Coronary artery (tissue), 2 donors: ENCODE data around the gene AKR1C2.

ENCODE experiments used
- DNase-seq: peaks from one replicate; pipeline ENCODE4 v3.0.0-alpha.2; 2017; ENCODE audit warnings: low spot score
- H3K27ac ChIP-seq, 2 donors: fragments of 200-600 bp; sonication (generic); one replicate each; pipeline ENCODE4 v1.5.1; 2016 to 2019
- H3K4me3 ChIP-seq: fragments of 200-600 bp; sonication (generic); 2 replicates; pipeline ENCODE4 v1.5.1; 2016; ENCODE audit warnings: mild to moderate bottlenecking, moderate library complexity
- TF ChIP-seq, protein P1 (sequence below): fragments of 200-600 bp; sonication (generic); IDR thresholded peaks from one replicate; pipeline ENCODE4 v1.5.1; 2019; ENCODE audit warnings: antibody characterized with exemption

The AKR1C2 gene

DNA sequence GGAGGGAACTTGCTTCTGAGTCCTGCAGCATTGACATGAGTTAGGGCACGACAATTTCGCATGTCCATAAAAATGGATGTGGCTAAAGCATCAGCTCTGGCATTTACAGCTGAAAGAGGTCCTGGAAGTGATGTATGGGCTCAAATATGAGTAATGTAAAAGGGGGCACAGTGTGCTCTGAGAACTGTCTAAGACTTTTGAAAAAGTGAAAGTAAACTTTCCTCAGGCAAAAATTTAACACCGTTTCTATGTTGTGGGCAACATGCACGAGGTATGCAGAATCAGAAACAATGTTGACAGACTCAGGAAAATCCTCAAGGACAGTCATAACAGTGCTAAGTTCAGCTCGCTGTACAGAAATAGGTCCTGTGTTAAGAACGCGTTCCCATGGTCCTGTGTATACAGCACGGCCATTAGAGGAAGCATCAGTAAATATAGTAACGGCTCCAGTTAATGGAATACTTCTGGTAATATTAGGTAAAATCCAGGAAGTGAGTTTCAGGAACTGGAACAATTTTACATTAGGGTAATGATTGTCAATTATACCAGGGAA, 37.9 kb upstream of the AKR1C2 start:
- TF ChIP-seq, protein P1, sequence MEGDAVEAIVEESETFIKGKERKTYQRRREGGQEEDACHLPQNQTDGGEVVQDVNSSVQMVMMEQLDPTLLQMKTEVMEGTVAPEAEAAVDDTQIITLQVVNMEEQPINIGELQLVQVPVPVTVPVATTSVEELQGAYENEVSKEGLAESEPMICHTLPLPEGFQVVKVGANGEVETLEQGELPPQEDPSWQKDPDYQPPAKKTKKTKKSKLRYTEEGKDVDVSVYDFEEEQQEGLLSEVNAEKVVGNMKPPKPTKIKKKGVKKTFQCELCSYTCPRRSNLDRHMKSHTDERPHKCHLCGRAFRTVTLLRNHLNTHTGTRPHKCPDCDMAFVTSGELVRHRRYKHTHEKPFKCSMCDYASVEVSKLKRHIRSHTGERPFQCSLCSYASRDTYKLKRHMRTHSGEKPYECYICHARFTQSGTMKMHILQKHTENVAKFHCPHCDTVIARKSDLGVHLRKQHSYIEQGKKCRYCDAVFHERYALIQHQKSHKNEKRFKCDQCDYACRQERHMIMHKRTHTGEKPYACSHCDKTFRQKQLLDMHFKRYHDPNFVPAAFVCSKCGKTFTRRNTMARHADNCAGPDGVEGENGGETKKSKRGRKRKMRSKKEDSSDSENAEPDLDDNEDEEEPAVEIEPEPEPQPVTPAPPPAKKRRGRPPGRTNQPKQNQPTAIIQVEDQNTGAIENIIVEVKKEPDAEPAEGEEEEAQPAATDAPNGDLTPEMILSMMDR: no peak
- peak overlapping the region; percentile 11 to 42 for H3K27ac ChIP-seq
- no peak for DNase-seq
- peak overlapping the region; percentile 41 for H3K4me3 ChIP-seq

DNA sequence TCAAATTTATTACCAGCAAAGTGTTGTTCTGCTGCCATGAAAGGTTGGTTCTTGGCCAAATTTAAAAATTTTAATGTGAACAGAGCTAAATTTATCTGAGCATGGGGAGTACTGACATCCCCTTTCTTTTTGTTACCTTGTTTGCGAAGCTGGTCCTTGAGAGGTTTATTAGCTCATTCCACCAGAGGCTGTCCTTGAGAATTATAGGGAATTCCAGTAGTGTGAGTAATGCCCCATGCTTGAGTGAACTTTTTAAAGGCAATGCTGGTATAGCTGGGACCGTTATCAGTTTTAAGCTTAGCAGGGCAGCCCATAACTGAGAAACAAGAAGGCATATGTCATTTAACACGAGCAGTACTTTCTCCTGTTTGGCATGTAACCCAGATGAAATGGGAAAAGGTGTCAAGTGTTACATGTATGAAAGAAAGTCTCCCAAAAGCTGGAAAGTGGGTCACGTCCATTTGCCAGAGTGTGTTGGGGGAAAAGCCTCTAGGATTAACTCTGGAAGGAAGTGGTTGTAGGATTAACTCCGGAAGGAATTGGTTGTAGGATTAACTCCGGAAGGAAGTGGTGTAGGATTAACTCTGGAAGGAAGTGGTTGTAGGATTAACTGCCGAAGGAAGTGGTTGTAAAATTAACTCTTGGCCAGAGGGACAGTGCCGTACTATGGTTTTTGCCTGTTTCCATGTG, 37.3 kb upstream of the AKR1C2 start:
- TF ChIP-seq, protein P1: no peak
- H3K4me3 ChIP-seq: peak overlapping the region; percentile 41
- peak overlapping the region; percentile 10 to 42 for H3K27ac ChIP-seq
- DNase-seq: no peak

DNA sequence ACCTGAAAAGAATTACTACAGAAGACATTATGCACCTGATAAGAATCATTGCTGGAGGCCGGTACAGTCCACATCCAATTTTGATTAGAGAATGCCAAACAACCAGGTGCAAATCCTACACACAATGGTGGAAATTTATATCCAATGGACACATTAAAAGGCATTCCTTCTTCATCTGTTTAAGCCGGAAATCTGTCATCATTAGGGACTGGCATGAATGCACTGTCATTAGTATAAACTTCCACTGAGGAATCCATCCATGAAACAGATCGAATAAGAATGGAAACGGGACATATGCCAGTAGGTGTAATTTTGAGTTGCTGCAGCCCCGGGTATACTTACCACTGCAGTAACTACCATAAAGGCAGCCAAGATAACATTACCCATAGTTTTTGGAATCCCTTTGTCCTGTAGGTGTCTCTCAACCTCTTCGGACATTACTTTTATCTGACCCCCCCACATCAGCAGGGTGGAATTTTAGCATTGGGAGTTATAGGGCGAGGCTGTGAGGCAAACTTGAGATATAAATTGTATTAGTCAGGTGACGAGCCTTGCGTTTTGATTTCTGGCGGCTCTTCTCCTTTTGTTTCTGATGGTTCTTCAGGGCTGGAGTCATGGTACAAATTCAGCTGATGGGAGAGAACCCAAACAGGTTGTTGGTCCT, 36.5 kb upstream of the AKR1C2 start:
- Histone ChIP-seq H3K27ac (no peak overlapping the region), H3K4me3 (no peak overlapping the region)
- DNase-seq: no peak
- TF ChIP-seq, protein P1: no peak

DNA sequence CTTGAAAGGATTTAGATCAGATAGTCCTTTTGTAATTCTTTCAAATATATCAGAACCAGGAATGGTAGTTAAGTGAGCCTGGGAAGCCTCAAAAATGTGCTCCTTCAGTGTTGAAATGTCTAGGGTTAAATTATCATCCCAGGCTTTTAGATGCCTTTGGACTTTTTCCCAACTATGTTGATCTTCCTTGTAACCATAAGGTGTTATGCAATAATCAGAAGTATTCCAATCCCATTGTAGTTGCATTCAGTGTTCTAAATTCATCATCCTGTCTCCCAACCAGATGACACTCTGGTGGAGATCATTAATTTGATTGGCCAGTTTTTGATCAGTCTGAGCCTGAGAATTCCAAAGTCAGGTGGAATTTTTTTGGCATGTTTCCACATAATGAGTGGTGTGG, 35.1 kb upstream of the AKR1C2 start:
- TF ChIP-seq, protein P1: no peak
- no peak overlapping the region for H3K4me3 ChIP-seq
- DNase-seq: no peak
- no peak overlapping the region for H3K27ac ChIP-seq

DNA sequence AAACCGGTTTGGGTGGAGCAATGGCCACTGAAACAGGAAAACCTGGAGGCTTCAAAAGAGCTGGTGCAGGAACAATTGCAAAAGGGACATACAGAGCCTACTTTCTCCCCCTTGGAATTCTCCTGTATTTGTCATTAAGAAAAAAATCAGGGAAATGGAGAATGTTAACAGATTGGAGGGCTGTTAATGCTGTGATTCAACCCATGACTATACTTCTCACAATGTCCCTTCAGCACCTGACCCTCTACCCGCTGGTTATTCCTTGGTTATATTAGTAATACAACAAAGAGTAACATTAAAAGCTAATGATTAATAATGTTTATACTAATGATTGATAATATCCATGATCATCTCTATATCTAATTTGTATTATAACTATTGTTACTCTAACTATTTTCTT, 34.4 kb upstream of the AKR1C2 start:
- TF ChIP-seq, protein P1: no peak

DNA sequence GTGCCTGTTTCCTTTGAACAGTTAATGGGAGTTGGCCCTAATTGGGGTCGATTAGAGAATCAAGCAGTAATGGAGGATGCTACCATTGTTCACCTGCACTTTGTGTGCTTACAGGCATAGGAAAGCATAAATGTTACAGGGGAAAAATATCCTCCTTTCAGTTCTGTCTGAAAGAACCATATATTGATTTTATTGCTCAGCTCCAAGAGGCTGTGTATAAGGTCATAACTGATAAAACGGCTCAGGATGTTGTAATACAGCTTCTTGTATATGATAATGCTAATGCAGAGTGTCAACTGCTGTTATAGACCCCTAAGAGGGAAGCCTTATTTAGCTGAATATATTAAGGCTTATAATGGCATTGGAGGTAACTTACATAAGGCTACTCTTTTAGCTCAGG, 32.9 kb upstream of the AKR1C2 start:
- DNase-seq: no peak
- TF ChIP-seq, protein P1: no peak
- Histone ChIP-seq H3K4me3 (no peak overlapping the region), H3K27ac (no peak overlapping the region)

More for the DNA sequence above, 34.4 kb upstream of the AKR1C2 start:
- Histone ChIP-seq H3K4me3 (no peak overlapping the region), H3K27ac (no peak overlapping the region)
- no peak for DNase-seq
